ENCODE data around the gene ACOT7. TPM values are rescaled to one million over a fixed set of nuclear protein-coding genes. Genes with fewer than 3 reads are reported as not detected.
"Not testable (repeated sequence)": the region's sequence is repeated elsewhere in the genome, so short reads cannot be mapped to it uniquely, and the experiment has no call there.

ACOT7 gene
- total RNA-seq, 1 donor from 2014 or later = 48.1 TPM

DNA sequence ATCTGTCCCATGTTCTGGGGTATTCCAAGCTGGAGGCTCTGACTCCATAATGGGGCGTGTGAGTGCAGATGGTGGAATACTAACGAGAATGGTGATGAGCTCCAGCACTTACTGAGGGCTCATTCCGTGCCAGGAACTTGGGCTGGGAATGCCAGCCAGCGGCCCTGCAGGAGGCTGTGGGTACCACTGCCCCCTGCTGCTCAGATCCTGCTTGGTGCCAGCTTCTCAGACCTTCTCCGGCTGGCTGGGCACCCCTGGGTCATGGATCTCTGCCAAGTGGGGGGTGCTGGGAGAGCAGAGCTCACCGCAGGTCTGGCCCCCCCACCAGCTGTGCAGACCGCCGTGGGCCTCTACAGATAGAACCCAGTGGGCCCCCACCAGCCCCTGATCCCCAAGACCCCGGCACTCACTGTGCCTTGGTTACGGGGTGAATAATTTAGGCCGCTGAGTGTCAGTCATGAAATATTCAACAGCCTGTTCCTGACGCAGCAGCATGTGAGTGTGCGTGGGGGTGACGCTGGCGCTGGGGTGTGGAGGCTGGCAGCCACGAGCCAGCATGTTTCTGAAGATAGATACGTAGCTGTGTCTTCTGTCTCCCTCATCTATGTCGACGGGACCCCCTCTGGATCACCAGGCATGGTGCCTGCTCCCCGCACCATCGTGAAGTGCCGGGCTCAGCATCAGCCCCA, 43.6 kb upstream of the ACOT7 start:
- not testable (repeated sequence) for H3K36me3 Mint-ChIP-seq (ENCODE audit: low read depth); H3K9me3 Mint-ChIP-seq (ENCODE audit: low read depth); H3K4me3 Mint-ChIP-seq (ENCODE audit: unreplicated experiment); H3K27ac Mint-ChIP-seq (ENCODE audit: unreplicated experiment)
- DNase-seq (ENCODE audit: low spot score) = peak; percentile 74
- Mint-ChIP-seq H3K4me1 (ENCODE audit: low read depth) (peaks cover 11% of the 10 kb centered on the region), H3K27me3 (ENCODE audit: low read depth) (peaks cover 26% of the 10 kb centered on the region)
- TF ChIP-seq, protein P1, sequence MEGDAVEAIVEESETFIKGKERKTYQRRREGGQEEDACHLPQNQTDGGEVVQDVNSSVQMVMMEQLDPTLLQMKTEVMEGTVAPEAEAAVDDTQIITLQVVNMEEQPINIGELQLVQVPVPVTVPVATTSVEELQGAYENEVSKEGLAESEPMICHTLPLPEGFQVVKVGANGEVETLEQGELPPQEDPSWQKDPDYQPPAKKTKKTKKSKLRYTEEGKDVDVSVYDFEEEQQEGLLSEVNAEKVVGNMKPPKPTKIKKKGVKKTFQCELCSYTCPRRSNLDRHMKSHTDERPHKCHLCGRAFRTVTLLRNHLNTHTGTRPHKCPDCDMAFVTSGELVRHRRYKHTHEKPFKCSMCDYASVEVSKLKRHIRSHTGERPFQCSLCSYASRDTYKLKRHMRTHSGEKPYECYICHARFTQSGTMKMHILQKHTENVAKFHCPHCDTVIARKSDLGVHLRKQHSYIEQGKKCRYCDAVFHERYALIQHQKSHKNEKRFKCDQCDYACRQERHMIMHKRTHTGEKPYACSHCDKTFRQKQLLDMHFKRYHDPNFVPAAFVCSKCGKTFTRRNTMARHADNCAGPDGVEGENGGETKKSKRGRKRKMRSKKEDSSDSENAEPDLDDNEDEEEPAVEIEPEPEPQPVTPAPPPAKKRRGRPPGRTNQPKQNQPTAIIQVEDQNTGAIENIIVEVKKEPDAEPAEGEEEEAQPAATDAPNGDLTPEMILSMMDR (IDR thresholded peaks at IDR 0.05) = peak; percentile 64

DNA sequence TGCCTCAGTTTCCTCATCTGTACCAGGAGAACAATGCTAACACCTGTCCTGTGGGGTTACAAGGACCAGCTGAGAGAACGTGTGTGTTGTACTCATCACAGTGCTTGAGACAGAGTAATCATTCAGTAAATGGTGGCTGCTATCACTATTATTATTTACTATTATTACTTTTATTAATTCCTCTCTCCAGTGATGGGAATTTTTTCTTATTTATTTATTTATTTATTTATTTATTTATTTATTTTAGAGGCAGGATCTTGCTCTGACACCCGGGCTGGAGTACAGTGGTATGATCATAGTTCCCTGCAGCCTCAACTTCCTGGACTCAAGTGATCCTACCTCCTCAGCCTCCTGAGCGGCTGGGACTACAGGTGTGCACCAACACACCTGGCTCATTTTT, 42.7 kb upstream of the ACOT7 start:
- Mint-ChIP-seq H3K4me1 (ENCODE audit: low read depth) (peaks cover 11% of the 10 kb centered on the region), H3K27me3 (ENCODE audit: low read depth) (peaks cover 22% of the 10 kb centered on the region)
- not testable (repeated sequence) for H3K4me3 Mint-ChIP-seq (ENCODE audit: unreplicated experiment); H3K27ac Mint-ChIP-seq (ENCODE audit: unreplicated experiment); H3K36me3 Mint-ChIP-seq (ENCODE audit: low read depth); H3K9me3 Mint-ChIP-seq (ENCODE audit: low read depth); DNase-seq (ENCODE audit: low spot score)

DNA sequence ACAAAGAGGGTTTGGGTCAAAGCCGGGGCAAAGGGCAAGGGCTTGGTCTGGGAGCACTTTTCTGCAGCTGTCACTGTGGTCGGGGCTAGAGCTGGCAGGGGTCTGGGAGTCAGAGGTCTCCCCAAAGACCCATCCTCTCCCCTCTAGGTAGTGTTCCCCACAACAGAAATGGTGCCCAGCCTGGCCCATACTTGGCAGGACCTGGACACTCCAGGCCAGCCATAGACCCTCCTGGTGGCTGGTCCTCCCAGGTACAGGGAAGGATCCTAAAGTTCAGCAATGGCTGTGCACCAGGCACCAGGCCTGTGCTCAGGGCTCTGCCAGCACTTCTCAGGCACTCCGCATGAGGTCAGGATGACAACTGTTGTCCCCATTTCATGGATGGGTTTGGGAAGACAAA, 42.0 kb upstream of the ACOT7 start:
- Mint-ChIP-seq H3K36me3 (ENCODE audit: low read depth) (no peaks in the 10 kb centered on the region), H3K27me3 (ENCODE audit: low read depth) (peaks cover 20% of the 10 kb centered on the region), H3K27ac (ENCODE audit: unreplicated experiment) (no peak overlapping the region), H3K9me3 (ENCODE audit: low read depth) (no peaks in the 10 kb centered on the region), H3K4me1 (ENCODE audit: low read depth) (peaks cover 11% of the 10 kb centered on the region), H3K4me3 (ENCODE audit: unreplicated experiment) (no peak overlapping the region)
- DNase-seq (ENCODE audit: low spot score) = peak; percentile 59
- TF ChIP-seq, protein P1 (IDR thresholded peaks at IDR 0.05) = no peak

DNA sequence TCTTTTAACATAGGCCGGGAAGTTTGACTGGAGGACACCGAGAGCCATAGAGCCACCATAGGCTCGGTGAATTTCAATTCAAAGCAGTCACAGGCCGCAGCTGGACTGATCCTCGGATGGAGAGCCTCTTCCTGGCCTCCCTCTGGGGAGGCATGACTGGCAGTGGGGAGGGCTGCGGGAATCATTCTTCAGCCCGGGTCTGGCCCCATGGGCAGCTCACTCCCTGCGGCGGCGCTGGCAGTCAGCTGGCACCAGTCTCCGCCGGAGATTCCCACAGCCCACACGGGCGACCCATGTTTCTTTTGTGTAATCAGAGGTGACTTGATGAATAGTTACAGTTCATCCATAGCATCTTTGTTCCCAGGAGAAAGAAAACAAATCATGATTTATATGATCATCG, 41.6 kb upstream of the ACOT7 start:
- H3K27ac Mint-ChIP-seq (ENCODE audit: unreplicated experiment) = no peak overlapping the region
- H3K36me3 Mint-ChIP-seq (ENCODE audit: low read depth) = no peaks in the 10 kb centered on the region
- no peaks in the 10 kb centered on the region for H3K9me3 Mint-ChIP-seq (ENCODE audit: low read depth)
- H3K4me1 Mint-ChIP-seq (ENCODE audit: low read depth) = peaks cover 14% of the 10 kb centered on the region
- TF ChIP-seq, protein P1 (IDR thresholded peaks at IDR 0.05) = no peak
- peaks cover 25% of the 10 kb centered on the region for H3K27me3 Mint-ChIP-seq (ENCODE audit: low read depth)
- DNase-seq (ENCODE audit: low spot score) = peak; percentile 67
- no peak overlapping the region for H3K4me3 Mint-ChIP-seq (ENCODE audit: unreplicated experiment)

DNA sequence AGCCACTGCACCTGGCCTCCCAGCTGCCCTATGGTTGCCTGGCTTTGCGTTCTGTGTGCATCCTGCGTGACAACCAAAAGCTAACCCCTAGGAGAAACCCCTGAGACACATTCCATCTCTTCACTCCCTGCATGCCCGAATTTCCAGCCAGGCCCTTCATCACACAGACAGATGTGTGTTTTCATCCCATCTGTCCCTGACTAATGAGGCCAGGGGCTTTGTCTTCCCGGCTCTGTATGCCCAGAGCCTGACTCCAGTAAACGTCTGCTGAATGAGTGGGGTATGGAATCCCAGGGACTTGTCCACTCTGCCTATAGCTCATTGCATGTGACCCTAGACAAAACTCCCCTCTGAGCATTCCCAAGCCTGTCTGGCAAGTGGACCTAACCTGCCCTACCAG, 40.6 kb upstream of the ACOT7 start:
- Mint-ChIP-seq H3K27me3 (ENCODE audit: low read depth) (peaks cover 26% of the 10 kb centered on the region), H3K9me3 (ENCODE audit: low read depth) (no peaks in the 10 kb centered on the region), H3K27ac (ENCODE audit: unreplicated experiment) (no peak overlapping the region), H3K36me3 (ENCODE audit: low read depth) (no peaks in the 10 kb centered on the region), H3K4me1 (ENCODE audit: low read depth) (peaks cover 16% of the 10 kb centered on the region), H3K4me3 (ENCODE audit: unreplicated experiment) (no peak overlapping the region)
- DNase-seq (ENCODE audit: low spot score) = no peak
- TF ChIP-seq, protein P1 (IDR thresholded peaks at IDR 0.05) = no peak

DNA sequence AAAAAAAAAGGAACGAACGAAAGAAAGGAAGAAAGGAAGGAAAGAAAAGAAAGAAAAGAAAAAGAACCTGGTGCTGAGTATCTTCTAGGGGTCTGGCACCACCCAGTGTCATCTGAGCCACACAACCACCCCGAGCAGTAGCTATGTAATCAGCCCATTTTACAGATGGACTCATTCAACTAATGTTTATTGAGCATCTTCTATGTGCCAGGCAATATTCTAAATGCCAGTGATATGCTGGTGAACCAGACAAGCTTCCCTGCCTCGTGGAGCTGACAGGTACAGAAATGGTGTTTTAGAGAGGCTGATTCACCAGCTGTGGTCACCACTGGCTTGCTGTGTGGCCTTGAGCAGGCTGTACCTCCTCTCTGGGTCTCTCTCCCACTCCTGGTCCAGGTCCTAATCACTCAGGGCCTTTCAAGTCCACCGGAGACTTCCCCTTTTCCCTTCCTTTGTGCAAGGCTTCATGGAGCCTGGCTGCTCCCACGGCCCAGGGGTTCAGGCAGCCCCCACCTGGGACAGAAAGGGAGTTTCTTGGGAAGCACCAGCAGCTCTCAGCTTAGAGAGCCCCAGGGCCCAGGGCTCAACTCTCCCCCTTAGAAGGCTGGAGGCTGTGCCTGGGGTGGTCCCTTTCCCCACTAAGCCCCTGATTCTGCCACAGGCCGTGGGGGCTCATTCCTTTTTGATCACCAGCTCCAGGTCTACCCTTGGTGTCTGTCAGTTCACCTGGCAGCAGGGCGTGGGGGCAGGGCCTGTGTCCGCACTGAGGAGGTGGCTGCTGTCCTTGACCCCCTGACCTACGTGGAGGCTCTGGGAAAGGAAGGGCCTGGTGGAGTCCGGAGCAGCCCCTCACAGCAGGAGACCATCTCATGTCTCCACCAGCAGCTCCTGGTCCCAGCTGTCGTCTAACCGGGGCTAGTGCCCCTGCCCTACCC, 38.3 kb upstream of the ACOT7 start:
- not testable (repeated sequence) for H3K4me1 Mint-ChIP-seq (ENCODE audit: low read depth); H3K36me3 Mint-ChIP-seq (ENCODE audit: low read depth); H3K27ac Mint-ChIP-seq (ENCODE audit: unreplicated experiment); H3K4me3 Mint-ChIP-seq (ENCODE audit: unreplicated experiment); H3K9me3 Mint-ChIP-seq (ENCODE audit: low read depth); DNase-seq (ENCODE audit: low spot score)
- peaks cover 25% of the 10 kb centered on the region for H3K27me3 Mint-ChIP-seq (ENCODE audit: low read depth)

DNA sequence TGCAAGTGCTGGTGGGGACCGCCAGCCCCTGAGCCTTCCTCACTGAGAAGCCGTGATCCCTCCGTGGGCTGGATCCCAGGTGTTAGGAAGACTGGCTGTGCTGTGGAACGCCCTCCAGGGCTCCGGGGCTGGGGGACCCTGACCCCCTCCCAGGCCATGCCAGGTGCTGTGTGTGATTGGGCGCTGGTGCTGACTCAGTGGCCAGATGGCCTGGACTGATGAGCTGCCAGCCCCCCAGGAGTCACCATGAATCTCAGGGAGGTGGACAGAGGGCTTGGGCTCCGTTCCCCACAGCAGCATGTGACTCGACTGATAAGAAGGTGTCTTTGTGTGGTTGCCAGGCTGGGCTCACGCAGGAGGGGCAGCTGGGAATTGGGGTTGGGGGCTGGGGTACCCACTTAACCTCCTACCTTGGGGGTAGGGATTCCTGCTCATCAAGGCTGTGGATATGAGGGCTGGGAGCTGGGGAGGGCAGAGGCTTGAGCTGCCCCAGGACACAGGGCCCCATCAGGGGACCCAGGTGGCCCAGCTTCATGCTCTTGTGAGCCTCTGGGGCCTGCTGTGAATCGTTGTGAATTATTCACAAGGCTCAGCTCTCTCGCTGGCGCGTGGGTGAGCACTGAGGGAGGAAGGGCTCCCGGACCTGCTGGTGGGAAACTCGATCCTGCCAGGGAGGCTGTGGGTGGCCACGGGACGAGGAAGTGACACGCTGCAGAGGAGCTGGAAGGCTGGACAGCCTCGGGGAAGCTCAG, 36.3 kb upstream of the ACOT7 start:
- not testable (repeated sequence) for H3K27ac Mint-ChIP-seq (ENCODE audit: unreplicated experiment); H3K36me3 Mint-ChIP-seq (ENCODE audit: low read depth); H3K4me3 Mint-ChIP-seq (ENCODE audit: unreplicated experiment); H3K4me1 Mint-ChIP-seq (ENCODE audit: low read depth); H3K9me3 Mint-ChIP-seq (ENCODE audit: low read depth)
- H3K27me3 Mint-ChIP-seq (ENCODE audit: low read depth) = peaks cover 32% of the 10 kb centered on the region
- peak; percentile 80 for DNase-seq (ENCODE audit: low spot score)

DNA sequence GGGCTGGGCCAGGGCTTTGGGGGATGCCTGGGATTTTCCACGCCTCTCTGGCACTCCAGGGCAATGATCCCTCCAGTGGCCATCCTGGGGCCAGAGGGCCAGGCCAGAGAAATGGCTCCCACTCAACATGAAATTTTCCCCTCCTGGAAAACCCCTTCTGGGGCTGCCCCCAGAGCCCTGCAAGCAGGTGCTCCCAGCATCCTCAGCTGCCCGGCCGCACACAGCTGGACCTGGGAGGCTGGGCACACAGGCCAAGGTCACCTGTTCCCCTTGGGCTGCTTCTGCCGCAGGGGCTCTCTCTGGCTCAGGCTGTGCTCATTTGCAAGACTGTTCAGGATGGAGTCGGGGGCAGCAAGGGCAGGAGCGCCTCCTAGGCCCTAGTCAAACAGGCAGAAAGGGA, 34.9 kb upstream of the ACOT7 start:
- Mint-ChIP-seq H3K4me1 (ENCODE audit: low read depth) (peaks cover 18% of the 10 kb centered on the region), H3K27me3 (ENCODE audit: low read depth) (peaks cover 29% of the 10 kb centered on the region)
- H3K27ac Mint-ChIP-seq (ENCODE audit: unreplicated experiment); H3K9me3 Mint-ChIP-seq (ENCODE audit: low read depth); DNase-seq (ENCODE audit: low spot score); H3K4me3 Mint-ChIP-seq (ENCODE audit: unreplicated experiment); H3K36me3 Mint-ChIP-seq (ENCODE audit: low read depth): not testable (repeated sequence)
